PFSK-1 (cell line): ENCODE data around the gene GDF11.

Experiments
- FOXP2 ChIP-seq: optimal IDR thresholded peaks from 2 replicates; pipeline ENCODE3; 2011; ENCODE audit warnings: borderline replicate concordance, control low read depth, inconsistent platforms; ENCODE audit not compliant: insufficient read depth; ENCODE audit errors: extremely low read length, extremely low read depth
- POLR2AphosphoS5 ChIP-seq: IDR thresholded peaks from 2 replicates; pipeline ENCODE4 v1.6.1; 2012; ENCODE audit warnings: low read depth, mild to moderate bottlenecking, control low read depth, low read length, moderate library complexity
- REST ChIP-seq, 2 experiments: IDR thresholded peaks; 2 replicates each; pipeline versions ENCODE4 v1.6.1 to v1.8.0; 2011 to 2012; ENCODE audit warnings: low read depth in 2 of 2, low read length in 2 of 2, control low read depth in 1 of 2, inconsistent platforms in 1 of 2, mild to moderate bottlenecking in 1 of 2, moderate library complexity in 1 of 2; ENCODE audit not compliant: insufficient read depth in 1 of 2
- SIN3A ChIP-seq: IDR thresholded peaks from 2 replicates; pipeline ENCODE4 v1.6.1; 2012; ENCODE audit warnings: mild to moderate bottlenecking, low read length, moderate library complexity, borderline replicate concordance; ENCODE audit not compliant: insufficient read depth
- TAF1 ChIP-seq: IDR thresholded peaks from 2 replicates; pipeline ENCODE4 v1.6.1; 2012; ENCODE audit warnings: low read length, control low read depth, borderline replicate concordance; ENCODE audit not compliant: insufficient read depth

The GDF11 gene

DNA sequence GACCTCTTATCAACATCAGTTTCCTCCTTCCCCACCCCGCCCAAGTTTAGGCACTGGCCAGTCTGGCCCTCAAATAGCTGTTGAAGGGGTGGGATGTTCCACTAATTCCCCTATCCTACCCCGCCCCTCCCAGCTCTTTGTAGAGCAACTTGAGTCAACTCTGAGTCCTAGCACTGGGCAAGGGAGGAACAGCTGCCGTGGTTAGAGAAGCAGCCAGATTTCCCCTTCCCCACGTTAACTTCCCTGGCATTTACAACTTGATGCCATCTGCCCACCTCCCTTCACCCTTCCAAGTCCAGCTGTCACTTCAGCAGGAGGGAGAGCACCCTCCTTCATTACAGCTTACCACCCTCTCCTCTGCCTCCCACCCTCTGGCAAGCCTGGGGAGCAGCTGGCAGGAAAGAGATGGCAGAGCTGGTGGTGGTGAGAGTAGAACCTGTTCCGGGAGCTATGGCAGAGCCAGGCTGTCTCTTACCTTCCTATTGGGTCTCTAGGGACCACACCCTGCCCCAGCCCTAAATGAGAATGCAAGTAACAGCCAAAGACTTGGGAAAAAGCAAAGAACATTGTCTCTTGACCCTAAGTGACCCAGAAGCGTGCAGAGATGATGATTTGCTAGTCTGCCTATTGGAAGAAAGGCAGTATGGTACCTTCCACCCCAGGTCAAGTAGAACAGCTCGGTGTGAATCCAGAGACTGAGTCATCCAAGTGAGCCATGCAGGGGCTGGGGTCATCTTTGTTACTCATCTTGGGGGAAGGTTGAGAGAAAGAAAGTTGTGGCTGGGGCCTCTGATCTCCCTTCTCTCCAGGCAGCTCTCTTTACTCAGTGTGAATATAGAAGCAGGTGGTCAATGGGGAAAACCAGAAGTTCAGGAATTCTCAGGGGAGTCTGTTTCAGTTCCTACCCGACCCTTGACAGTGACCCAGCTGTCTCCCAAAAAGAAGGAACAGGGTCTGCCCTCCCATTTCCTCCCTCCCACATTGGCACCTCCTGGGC is 25.6 kb upstream of the GDF11 start:
- no peak for TF ChIP-seq POLR2AphosphoS5
- no peak for TF ChIP-seq TAF1
- no peak for TF ChIP-seq SIN3A
- no peak for TF ChIP-seq REST (IDR thresholded peaks at IDR 0.05; ENCODE audit: insufficient read depth in 1 of 2, low read depth in 2 of 2, low read length in 2 of 2)
- TF ChIP-seq FOXP2 = no peak

DNA sequence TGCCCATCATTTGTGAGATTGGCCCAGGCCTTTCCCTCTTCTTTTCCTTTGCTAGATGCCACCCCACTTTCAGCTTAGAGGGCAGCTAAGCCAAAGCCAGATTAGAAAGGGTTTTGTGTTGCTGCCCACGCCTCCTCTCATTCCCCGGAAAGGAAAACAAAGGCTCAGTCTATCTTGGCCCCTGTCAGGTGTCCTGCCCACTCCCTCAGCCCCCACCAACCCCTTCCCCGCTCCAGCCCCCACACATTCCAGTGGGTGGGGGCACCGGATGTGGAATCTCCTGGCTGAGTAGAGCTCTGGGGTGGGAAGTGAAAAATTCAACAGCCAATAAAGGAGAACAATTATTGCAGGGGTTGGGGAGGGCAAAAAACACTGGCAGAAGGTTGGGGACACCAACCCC is 24.9 kb upstream of the GDF11 start:
- TF ChIP-seq POLR2AphosphoS5 = no peak
- TF ChIP-seq SIN3A = no peak
- no peak for TF ChIP-seq REST (IDR thresholded peaks at IDR 0.05; ENCODE audit: insufficient read depth in 1 of 2, low read depth in 2 of 2, low read length in 2 of 2)
- TF ChIP-seq FOXP2 = no peak
- no peak for TF ChIP-seq TAF1

GRCh38 chr12:55718624-55719275 is 24.2 kb upstream of the GDF11 start:
- TF ChIP-seq REST (IDR thresholded peaks at IDR 0.05; ENCODE audit: insufficient read depth in 1 of 2, low read depth in 2 of 2, low read length in 2 of 2) = no peak
- no peak for TF ChIP-seq FOXP2
- no peak for TF ChIP-seq SIN3A
- no peak for TF ChIP-seq TAF1
- no peak for TF ChIP-seq POLR2AphosphoS5

DNA sequence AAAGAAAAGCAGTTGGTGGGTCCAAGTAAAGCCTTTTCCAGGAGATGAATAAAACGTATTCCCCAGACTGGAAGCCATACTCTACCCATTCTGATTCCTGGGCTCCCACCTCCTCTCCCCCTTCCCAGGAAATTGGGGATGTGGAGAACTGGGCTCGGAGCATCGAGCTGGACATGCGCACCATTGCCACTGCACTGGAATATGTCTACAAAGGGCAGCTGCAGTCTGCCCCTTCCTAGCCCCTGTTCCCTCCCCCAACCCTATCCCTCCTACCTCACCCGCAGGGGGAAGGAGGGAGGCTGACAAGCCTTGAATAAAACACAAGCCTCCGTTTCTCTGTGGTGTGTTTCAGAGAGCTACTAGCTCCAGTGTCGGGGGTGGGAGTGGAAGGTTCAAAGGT is 23.6 kb upstream of the GDF11 start:
- TF ChIP-seq TAF1 (no peak), SIN3A (no peak), REST (IDR thresholded peaks at IDR 0.05; ENCODE audit: insufficient read depth in 1 of 2, low read depth in 2 of 2, low read length in 2 of 2) (no peak), FOXP2 (no peak), POLR2AphosphoS5 (no peak)
